Vagina (tissue), 2 donors: ENCODE results near the gene SIRPB2. TPM values are rescaled to one million over a fixed set of nuclear protein-coding genes. Genes with fewer than 3 reads are reported as not detected.

Source experiments
- DNase-seq, 2 donors: peaks; one replicate each; pipeline ENCODE4 v3.0.0-alpha.2; 2017; ENCODE audit errors: extremely low spot score in 2 of 2
- H3K27ac ChIP-seq: fragments of 200-600 bp; sonication (generic); one replicate; pipeline ENCODE4 v1.5.1; 2019
- H3K27me3 ChIP-seq: fragments of 200-600 bp; sonication (generic); one replicate; pipeline ENCODE4 v1.5.1; 2019
- H3K36me3 ChIP-seq, 2 donors: fragments of 200-600 bp; sonication (generic); one replicate each; pipeline ENCODE4 v1.5.1; 2017 to 2019
- H3K4me1 ChIP-seq: fragments of 200-600 bp; sonication (generic); one replicate; pipeline ENCODE4 v1.5.1; 2019
- H3K4me3 ChIP-seq, 2 donors: fragments of 200-600 bp; sonication (generic); 1 replicate in 1 of 2; 2 replicates in 1 of 2; pipeline ENCODE4 v1.5.1; 2016 to 2019
- H3K9me3 ChIP-seq: fragments of 200-600 bp; sonication (generic); one replicate; pipeline ENCODE4 v1.5.1; 2019
- CTCF ChIP-seq, 3 experiments: fragments of 450-650 bp in 2 of 3; fragments of 200-600 bp in 1 of 3; sonication (generic) in 1 of 3; IDR thresholded peaks; one replicate each; pipeline ENCODE4 v1.5.1; 2017 to 2019; ENCODE audit warnings: antibody characterized with exemption in 3 of 3, mild to moderate bottlenecking in 2 of 3, moderate library complexity in 2 of 3
- POLR2A ChIP-seq, 2 donors: fragments of 450-650 bp; IDR thresholded peaks; one replicate each; pipeline ENCODE4 v1.6.1; 2017; ENCODE audit warnings: antibody characterized with exemption in 2 of 2, mild to moderate bottlenecking in 2 of 2, moderate library complexity in 2 of 2
- POLR2AphosphoS5 ChIP-seq, 2 donors: sonication (generic); formaldehyde crosslinking; IDR thresholded peaks; one replicate each; pipeline ENCODE4 v1.9.0; 2017; ENCODE audit warnings: antibody characterized with exemption in 2 of 2, mild to moderate bottlenecking in 2 of 2, low read depth in 1 of 2; ENCODE audit not compliant: insufficient read depth in 1 of 2
- intact Hi-C: fragments of 100-400 bp; cut with DNase I; formaldehyde crosslinking; loops from one replicate; pipeline ENCODE4 v1.15.1; 2023
- small RNA-seq: library from RNA; depleted of rRNA; stranded (forward); fragments of <200 nt; gene quantifications from one replicate; pipeline ENCODE3, GENCODE V24; 2016
- total RNA-seq: library from RNA; depleted of rRNA; stranded (reverse); fragments of >200 nt; gene quantifications from one replicate; pipeline ENCODE4 v1.2.3, GENCODE V29; 2016

Gene SIRPB2
- total RNA-seq, 1 donor from 2014 or later: 2.9 TPM

GRCh38 chr20:1427457-1428054, 63.7 kb downstream of the SIRPB2 start:
- no peaks in the 10 kb centered on the region for H3K9me3 ChIP-seq
- TF ChIP-seq CTCF (IDR thresholded peaks at IDR 0.05) (no peak), POLR2AphosphoS5 (IDR thresholded peaks at IDR 0.05; ENCODE audit: insufficient read depth in 1 of 2, low read depth in 1 of 2) (no peak), POLR2A (IDR thresholded peaks at IDR 0.05) (no peak)
- H3K27me3 ChIP-seq: no peaks in the 10 kb centered on the region
- H3K36me3 ChIP-seq: no peaks in the 10 kb centered on the region
- no peaks in the 10 kb centered on the region for H3K4me1 ChIP-seq
- H3K4me3 ChIP-seq: no peak overlapping the region
- no peak overlapping the region for H3K27ac ChIP-seq
- intact Hi-C loops: no loop called here
- DNase-seq: no peak

GRCh38 chr20:1426231-1426849, 64.9 kb downstream of the SIRPB2 start:
- Histone ChIP-seq H3K4me3 (no peak overlapping the region), H3K4me1 (no peaks in the 10 kb centered on the region), H3K9me3 (no peaks in the 10 kb centered on the region), H3K36me3 (no peaks in the 10 kb centered on the region), H3K27me3 (no peaks in the 10 kb centered on the region), H3K27ac (no peak overlapping the region)
- DNase-seq: no peak
- intact Hi-C loops: no loop called here
- no peak for TF ChIP-seq POLR2AphosphoS5 (IDR thresholded peaks at IDR 0.05; ENCODE audit: insufficient read depth in 1 of 2, low read depth in 1 of 2)
- TF ChIP-seq CTCF (IDR thresholded peaks at IDR 0.05): no peak
- TF ChIP-seq POLR2A (IDR thresholded peaks at IDR 0.05): no peak

Small RNA genes within 50 kb of the gene (small RNA-seq; reads per million reads assigned to genes)
- not detected for gene RNU6-917P

Other genes with a start within 250 kb of the SIRPB2 start
- gene SNPH, start 225.1 kb downstream of the SIRPB2 start, total RNA-seq: 6.4 TPM
- gene SDCBP2, start 162.3 kb downstream of the SIRPB2 start, total RNA-seq: 43.5 TPM
- 212 TPM for gene FKBP1A, start 98.4 kb downstream of the SIRPB2 start, total RNA-seq
- 53.8 TPM for gene NSFL1C, start 24.6 kb downstream of the SIRPB2 start, total RNA-seq
- gene SIRPD, start 66.3 kb upstream of the SIRPB2 start, total RNA-seq: not detected
- 2.5 TPM for gene SIRPB1, start 128.6 kb upstream of the SIRPB2 start, total RNA-seq
- gene SIRPG, start 166.4 kb upstream of the SIRPB2 start, total RNA-seq: not detected